GM12892 (cell line): ENCODE data around the gene ARHGAP11A.

Source experiments
- POLR2A ChIP-seq: IDR thresholded peaks from 2 replicates; pipeline ENCODE4 v1.6.1; 2011; ENCODE audit warnings: low read depth, low read length, control low read depth
- POLR2AphosphoS5 ChIP-seq: IDR thresholded peaks from 2 replicates; pipeline ENCODE4 v1.6.1; 2011; ENCODE audit warnings: low read depth, low read length, control low read depth

DNA sequence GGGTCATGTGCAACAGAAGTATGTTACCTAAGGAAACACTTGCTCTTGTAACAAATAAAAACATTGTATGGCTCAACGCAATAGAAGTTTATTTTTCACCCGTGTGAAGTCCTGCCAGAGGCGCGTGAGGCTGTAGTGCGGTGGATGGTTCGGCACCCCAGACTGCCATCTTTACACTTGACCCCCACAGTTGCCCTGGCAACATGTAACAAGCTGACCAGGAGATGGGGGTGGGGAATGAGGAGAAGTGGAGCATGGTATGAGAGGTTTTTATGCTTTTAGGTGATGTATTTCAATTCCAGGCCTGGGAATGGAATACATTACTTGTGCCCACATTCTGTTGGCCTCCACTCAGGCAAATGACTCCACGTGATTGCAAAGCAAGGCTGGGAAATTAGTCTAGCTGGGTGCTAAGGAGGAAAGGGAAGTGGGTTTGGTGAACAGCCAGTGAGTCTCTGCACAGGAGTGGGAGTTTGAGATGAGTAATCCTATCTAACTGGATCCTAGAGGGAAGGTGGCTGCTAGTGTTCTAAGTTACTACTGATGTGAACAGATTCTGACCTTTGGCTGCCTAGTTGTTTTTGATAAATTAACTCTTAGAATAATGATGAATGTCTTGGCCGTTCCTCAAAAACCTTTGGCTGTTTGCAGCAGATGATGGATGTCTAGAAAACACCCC is 68.7 kb downstream of the ARHGAP11A start:
- TF ChIP-seq POLR2AphosphoS5 (no peak), POLR2A (no peak)
